ENCODE results near the gene SPRYD7.
"Not testable (repeated sequence)": the region's sequence is repeated elsewhere in the genome, so short reads cannot be mapped to it uniquely, and the experiment has no call there.

SPRYD7 gene

GRCh38 chr13:49936075-49936967, at the start of gene SPRYD7:
TSS of gene SPRYD7 (minus strand) at chr13:49936340. CDS start at chr13:49936235, 105 bp downstream.
- peak; percentile 71 to 79 for DNase-seq

GRCh38 chr13:49985129-49985528, 49.0 kb upstream of the SPRYD7 start:
- no peak for DNase-seq

- no peak for DNase-seq
Measured at GRCh38 chr13:49980266-49980665, 44.1 kb upstream of the SPRYD7 start.

GRCh38 chr13:49977992-49978391, 41.9 kb upstream of the SPRYD7 start:
- peak in 1 of 2 experiments; percentile 27 for DNase-seq

GRCh38 chr13:49976314-49977258, 40.4 kb upstream of the SPRYD7 start:
- peak; percentile 89 to 92 for DNase-seq

- peak; percentile 46 to 50 for DNase-seq
Measured at GRCh38 chr13:49975826-49976225, 39.7 kb upstream of the SPRYD7 start.

GRCh38 chr13:49972709-49973108, 36.6 kb upstream of the SPRYD7 start:
- no peak for DNase-seq

GRCh38 chr13:49967456-49967855, 31.3 kb upstream of the SPRYD7 start:
- no peak for DNase-seq

- DNase-seq: no peak
Measured at GRCh38 chr13:49958321-49958720, 22.2 kb upstream of the SPRYD7 start.

GRCh38 chr13:49956131-49956530, 20.0 kb upstream of the SPRYD7 start:
- peak; percentile 31 for DNase-seq

GRCh38 chr13:49954674-49955455, 18.7 kb upstream of the SPRYD7 start:
- no peak for DNase-seq

GRCh38 chr13:49953560-49953959, 17.4 kb upstream of the SPRYD7 start:
- DNase-seq: no peak

- DNase-seq: no peak
Measured at GRCh38 chr13:49951754-49952535, 15.8 kb upstream of the SPRYD7 start.

GRCh38 chr13:49948777-49949270, 12.7 kb upstream of the SPRYD7 start:
- not testable (repeated sequence) for DNase-seq

GRCh38 chr13:49939321-49939720, 3.2 kb upstream of the SPRYD7 start:
- no peak for DNase-seq

- no peak for DNase-seq
Measured at GRCh38 chr13:49938921-49939320, 2.8 kb upstream of the SPRYD7 start.

GRCh38 chr13:49938314-49938713, 2.2 kb upstream of the SPRYD7 start:
- DNase-seq: peak in 1 of 2 experiments; percentile 26

GRCh38 chr13:49936968-49937273, 781 bp upstream of the SPRYD7 start:
- no peak for DNase-seq

GRCh38 chr13:49935171-49936074, 717 bp downstream of the SPRYD7 start:
- peak in 1 of 2 experiments; percentile 22 for DNase-seq

GRCh38 chr13:49933511-49933910, 2.6 kb downstream of the SPRYD7 start:
- no peak for DNase-seq

- no peak for DNase-seq
Measured at GRCh38 chr13:49932868-49933267, 3.3 kb downstream of the SPRYD7 start.
